ENCODE results near the gene EMILIN3.

The EMILIN3 gene, protein sequence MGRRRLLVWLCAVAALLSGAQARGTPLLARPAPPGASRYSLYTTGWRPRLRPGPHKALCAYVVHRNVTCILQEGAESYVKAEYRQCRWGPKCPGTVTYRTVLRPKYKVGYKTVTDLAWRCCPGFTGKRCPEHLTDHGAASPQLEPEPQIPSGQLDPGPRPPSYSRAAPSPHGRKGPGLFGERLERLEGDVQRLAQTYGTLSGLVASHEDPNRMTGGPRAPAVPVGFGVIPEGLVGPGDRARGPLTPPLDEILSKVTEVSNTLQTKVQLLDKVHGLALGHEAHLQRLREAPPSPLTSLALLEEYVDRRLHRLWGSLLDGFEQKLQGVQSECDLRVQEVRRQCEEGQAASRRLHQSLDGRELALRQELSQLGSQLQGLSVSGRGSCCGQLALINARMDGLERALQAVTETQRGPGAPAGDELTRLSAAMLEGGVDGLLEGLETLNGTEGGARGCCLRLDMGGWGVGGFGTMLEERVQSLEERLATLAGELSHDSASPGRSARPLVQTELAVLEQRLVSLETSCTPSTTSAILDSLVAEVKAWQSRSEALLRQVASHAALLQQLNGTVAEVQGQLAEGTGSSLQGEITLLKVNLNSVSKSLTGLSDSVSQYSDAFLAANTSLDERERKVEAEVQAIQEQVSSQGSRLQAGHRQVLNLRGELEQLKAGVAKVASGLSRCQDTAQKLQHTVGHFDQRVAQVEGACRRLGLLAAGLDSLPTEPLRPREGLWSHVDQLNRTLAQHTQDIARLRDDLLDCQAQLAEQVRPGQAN

GRCh38 chr20:41366546-41367392 is at the start of gene EMILIN3:
EMILIN3 (minus strand) TSS chr20:41366818; CDS start chr20:41366634, 184 bp downstream.
- no peak for DNase-seq (ENCODE audit: low spot score)

DNA sequence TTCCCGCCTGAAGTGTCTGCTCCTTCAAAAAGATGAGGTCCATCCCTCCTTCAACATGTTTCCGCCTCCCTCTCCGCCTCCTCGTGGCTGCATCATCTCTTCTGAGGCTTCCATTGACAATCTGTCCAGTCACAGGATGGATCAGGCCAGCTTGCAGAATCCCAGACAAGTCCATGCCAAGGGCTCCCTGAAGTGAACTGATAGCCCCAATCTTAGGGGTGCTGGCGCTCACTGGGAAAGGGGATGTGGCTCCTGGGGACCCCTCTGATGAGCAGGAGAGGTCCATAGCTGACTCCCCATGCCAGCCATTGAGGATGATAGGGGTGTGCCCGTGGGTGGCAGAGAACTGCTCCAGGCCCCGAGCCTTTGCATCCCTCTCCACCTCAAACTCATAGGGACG is 48.6 kb upstream of the EMILIN3 start:
- no peak for DNase-seq (ENCODE audit: low spot score)

DNA sequence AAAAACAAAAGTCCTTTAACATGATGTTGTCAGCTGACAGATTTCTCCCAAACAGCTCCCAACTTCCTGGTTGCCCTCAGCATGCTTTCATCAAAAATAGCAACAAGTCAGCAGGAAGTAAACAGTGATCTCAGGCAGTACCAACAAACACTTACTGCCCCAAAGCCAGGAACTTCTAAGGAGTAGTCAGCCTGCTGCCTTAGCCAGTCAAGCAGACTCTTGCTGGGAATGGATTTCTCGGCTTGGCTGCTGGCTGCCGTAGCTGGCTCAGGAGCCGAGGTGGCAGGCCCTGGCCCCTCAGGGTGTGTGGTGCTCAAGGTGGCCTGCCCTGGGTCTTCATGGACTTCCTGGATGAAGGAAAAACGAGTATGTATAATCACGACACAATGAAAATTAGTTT is 46.6 kb upstream of the EMILIN3 start:
- peak; percentile 9 for DNase-seq (ENCODE audit: low spot score)

DNA sequence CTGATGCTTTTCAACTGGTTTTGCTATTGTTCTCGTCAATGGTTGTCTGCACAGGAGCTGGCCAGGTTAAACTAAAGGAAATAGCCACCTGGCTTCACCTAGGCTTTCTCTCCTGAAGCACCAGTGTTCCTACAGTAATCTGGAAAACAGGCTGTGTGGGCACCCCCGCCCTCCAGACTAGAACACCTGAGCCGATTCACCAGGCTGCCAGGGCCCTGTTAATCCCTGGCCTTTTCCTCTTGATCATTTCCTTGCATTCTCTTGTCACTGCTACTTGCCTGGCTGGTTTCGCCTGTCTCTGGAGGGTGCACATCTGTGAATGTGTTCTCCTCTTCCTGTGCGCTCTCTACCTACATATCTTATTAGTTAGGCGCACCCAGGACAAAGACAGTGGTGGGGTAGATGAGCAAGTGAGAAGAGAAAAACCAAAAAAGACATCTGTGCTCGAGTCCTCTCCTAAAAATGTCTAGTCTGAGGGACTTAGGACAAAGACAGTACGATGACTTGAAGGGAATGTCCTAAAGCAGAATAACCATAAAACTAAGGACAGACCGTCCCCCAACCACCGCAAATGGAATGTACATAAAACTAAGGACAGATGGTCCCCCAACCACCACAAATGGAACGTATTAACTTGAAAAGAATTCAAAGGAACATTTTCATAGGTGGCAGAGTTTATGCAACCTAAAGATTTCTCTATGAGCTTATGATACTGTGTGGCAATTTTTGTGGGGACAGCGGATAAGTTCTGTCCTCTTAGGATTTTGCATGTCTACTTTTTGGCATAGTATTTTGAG is 45.9 kb upstream of the EMILIN3 start:
- no peak for DNase-seq (ENCODE audit: low spot score)

- peak; percentile 65 for DNase-seq (ENCODE audit: low spot score)
These were observed 44.8 kb upstream of the EMILIN3 start for GRCh38 chr20:41411391-41411847.

GRCh38 chr20:41408986-41409385 is 42.4 kb upstream of the EMILIN3 start:
- DNase-seq (ENCODE audit: low spot score): no peak

DNA sequence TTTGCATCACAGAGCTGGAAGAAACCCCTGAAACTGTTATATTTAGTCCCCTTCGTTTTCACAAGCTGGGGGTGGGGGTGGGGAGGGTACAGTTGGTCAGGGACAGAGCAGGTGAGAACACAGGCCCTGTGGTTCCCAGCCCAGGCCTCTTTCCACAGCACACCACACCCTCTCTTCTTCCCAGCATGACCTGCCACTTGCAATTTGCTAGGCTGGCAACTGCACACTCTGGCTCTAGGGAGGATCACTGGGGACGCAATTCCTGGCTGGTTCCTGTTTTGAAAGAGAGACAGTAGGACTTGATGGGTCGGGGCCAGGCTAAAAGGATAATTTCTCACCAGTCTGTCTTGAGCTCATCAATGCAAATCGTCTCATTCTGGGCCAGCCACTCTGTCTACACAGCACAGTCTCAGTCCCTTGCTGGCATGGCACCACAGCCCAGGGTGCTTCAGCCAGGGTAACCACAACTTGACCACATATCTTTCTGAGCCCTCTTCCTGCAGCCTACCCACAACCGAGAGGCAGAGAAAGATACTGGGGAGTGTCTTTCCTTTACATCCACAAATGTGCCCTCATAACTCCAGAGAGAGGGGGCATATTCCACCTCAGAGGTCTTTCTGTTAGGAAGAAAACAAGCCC is 41.7 kb upstream of the EMILIN3 start:
- DNase-seq (ENCODE audit: low spot score): no peak

DNA sequence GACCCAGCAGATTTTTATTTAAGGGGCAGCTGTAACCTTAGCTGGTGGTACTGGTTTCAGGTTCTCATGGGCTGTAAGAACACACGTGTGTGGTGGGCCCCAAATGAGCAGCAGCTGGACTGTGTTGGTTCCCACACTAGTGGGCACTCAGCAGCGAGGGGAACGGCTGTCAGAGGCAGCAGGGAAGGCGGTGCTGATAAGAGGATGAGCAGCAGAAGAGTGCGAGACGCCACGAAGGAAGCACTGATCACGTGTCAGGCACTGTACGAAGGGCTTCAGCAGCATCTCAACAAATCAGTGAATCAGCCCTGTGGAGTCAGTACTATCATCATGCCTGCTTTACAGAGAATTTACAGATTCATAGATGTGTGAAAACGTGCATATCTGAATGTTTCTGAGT is 41.0 kb upstream of the EMILIN3 start:
- no peak for DNase-seq (ENCODE audit: low spot score)

DNA sequence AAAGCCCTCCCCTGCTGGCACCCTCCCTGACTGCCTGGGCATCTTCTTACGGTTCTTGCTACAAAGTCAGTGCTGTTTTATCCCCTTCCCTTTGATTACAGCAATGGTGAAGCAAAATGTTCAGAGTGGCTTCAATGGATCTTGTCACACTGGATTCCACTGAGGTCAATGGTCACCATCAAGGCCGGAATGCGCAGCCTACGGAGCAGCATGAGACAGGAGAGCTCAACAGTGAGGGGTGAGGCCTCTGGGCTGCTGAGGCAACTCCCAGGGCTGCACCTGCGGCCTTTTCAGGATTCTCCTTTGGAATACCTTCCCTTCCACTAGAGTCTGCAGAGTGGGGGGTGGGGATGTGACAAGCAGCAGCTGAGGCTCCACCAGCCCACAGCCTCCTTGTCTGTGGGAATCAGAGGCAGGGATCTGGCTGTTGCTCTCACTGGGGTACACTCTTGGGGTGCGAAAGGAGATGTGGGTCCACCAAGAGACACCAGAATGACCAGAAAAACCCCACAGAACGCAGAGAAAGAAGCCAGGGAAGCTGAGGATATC is 40.4 kb upstream of the EMILIN3 start:
- no peak for DNase-seq (ENCODE audit: low spot score)

GRCh38 chr20:41406353-41406752 is 39.7 kb upstream of the EMILIN3 start:
- no peak for DNase-seq (ENCODE audit: low spot score)

GRCh38 chr20:41405436-41405835 is 38.8 kb upstream of the EMILIN3 start:
- DNase-seq (ENCODE audit: low spot score): no peak

- no peak for DNase-seq (ENCODE audit: low spot score)
These were observed 37.0 kb upstream of the EMILIN3 start for GRCh38 chr20:41403604-41404003.

GRCh38 chr20:41398408-41398807 is 31.8 kb upstream of the EMILIN3 start:
- no peak for DNase-seq (ENCODE audit: low spot score)

GRCh38 chr20:41395667-41396664 is 29.3 kb upstream of the EMILIN3 start:
- peak; percentile 20 for DNase-seq (ENCODE audit: low spot score)

GRCh38 chr20:41394931-41395666 is 28.5 kb upstream of the EMILIN3 start:
- no peak for DNase-seq (ENCODE audit: low spot score)

DNA sequence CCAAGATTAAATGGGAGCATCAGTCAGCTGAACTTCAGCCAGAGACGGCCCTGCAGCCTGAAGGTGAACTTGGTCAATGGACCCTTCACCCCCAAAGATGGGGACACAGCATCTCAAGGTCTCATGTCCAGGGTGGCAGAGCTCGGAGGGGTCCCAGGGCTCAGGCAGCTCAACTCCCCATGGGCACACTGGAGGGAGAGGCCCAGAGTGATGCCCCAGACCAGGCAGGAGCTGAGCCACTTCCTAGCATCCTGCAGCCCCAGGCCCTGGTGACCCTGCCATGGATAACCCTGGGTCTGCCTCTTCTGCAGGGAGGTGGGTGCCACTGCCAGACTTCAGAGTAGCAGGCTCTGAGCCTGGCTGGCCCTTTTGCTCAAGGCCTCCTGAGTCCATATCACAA is 27.5 kb upstream of the EMILIN3 start:
- no peak for DNase-seq (ENCODE audit: low spot score)

- no peak for DNase-seq (ENCODE audit: low spot score)
These were observed 27.1 kb upstream of the EMILIN3 start for GRCh38 chr20:41393705-41394066.

- DNase-seq (ENCODE audit: low spot score): no peak
These were observed 26.5 kb upstream of the EMILIN3 start for GRCh38 chr20:41392871-41393704.

Data from RKO (cell line).